RPMI7951 (cell line): ENCODE measurements around the gene TIMM13. TPM values are rescaled to one million over a fixed set of nuclear protein-coding genes. Genes with fewer than 3 reads are reported as not detected.

Source experiments
- DNase-seq: peaks from one replicate; pipeline ENCODE4 v3.0.0-alpha.2; 2012; ENCODE audit warnings: low read depth
- total RNA-seq: library from RNA; depleted of rRNA; stranded (reverse); fragments of >200 nt; shearing (Covaris generic); gene quantifications from 2 replicates; pipeline ENCODE4 v1.2.3, GENCODE V29; 2014

Gene TIMM13
- total RNA-seq, 1 experiment from 2014 or later: 47.9 TPM

DNA sequence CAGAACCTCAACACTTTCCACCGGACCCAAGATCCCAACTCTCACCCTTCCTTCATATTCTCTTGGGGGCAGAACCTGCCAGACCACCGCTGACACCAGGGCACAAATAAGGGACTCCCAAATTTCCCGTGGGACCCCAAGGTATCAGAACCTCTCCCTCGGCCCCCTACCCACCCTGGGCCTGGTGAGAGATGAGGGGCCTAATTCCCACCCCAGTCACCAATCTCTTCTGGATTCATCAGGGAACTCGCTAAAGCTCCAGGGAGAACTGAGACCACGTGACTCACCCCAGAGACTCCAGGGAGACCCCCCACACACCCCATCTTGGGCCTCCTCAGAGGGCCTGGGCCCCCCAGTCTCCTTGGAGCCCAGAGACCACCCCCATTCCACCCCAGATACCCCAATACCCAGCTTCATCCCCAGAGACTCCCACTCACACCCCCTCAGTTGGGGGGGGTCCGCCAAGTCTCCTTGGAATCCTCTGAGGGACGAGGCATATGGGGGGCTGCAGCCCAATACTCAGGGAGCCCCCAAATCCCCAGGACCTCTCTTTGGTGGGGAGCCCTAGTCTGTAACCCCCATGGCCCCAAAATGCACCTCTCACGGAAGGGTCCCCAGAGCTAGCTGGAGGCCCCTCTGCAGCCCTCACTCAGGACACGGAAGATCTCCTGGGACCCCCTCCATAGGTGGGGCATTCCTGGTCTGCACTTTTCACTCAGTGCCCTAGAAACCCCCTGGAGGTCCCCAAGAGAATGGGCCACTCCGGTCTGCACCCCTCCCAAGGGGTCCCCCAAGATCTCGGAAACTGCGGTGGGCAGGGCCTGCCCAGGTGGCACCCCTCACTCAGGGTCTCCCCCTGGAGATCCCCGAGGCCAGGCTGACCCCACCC lies 27.8 kb upstream of the TIMM13 start:
- DNase-seq: no peak

DNA sequence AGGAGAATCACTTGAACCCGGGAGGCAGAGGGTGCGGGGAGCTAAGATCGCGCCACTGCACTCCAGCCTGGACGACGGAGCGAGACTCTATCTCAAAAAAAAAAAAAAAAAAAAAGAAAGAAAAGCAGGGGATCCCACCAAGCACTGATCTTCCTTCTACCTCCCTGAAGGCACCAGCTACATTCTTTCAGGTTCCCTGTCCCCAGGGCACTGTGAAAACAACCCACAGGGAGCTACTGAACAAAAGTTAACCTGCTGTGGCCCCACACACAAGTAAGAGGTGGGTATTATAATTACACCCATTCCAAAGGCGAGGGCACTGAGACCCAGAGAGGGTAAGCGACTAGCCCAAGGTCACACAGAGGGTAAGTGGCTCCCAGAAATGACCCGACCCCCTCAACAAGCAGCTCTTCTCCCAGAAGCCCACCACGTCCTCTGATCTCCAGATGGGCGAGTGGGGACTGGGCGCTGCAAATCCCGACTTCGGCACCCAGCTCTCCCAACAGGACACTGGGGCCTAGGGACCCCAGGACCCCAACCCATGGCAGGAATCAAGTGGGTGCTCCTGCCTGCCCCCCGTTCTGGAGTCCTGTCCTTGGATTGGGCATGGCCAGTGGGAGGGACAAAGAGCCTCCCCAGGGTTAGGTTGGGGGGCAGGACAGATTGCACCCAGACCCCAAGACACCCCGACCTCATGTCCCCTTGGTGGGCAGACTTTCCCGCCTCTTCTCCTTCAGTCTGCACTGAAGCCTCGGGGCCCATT lies 27.0 kb upstream of the TIMM13 start:
- DNase-seq: no peak

DNA sequence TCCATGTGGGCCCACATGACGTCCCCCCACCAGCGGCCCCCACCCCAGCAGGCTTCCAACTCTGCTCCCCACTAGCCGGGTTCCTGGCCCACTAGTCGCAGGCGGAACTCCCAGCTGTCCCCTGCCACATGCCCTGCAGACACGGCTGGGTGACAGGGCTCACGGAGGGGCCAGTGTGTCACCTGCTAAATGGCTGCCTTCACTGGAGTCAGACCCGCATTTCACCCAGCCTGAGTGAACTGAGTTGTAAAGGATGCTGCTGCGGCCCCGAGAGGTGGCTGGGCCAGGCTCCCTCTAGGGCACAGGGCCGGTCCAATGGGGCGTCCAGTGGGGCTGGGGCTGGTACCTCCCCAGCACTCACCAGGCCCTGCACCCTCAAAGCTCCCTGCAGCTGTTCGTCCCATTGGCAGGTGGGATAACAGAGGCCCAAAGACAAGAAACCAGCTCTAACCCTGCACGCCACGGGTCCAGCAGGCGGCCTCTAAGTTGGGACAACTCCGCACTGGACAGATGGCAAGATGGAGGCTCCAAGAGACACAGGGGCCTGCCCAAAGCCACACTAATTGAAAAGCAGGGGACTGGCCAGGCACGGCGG lies 26.1 kb upstream of the TIMM13 start:
- no peak for DNase-seq

DNA sequence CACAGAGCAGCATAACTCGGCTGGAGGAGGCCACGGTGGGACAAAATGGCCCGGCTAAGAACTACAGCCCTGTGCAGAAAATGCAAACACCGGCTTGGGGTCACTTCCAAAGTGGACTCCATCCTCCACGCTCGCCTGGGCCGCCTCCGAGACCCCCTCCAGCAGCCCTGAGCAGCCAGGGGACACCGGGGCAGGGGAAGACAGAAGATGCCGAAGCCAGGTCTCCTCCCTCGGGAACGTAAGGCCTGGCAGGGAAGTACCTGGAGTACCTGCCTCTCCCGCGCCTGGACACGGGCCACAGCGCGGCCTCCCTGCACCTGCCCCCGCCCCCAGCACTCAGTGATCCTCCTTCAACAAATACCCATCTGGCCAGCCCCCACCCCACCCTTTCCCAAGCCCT lies 24.4 kb upstream of the TIMM13 start:
- no peak for DNase-seq

GRCh38 chr19:2451138-2451537 lies 23.8 kb upstream of the TIMM13 start:
- DNase-seq: no peak

DNA sequence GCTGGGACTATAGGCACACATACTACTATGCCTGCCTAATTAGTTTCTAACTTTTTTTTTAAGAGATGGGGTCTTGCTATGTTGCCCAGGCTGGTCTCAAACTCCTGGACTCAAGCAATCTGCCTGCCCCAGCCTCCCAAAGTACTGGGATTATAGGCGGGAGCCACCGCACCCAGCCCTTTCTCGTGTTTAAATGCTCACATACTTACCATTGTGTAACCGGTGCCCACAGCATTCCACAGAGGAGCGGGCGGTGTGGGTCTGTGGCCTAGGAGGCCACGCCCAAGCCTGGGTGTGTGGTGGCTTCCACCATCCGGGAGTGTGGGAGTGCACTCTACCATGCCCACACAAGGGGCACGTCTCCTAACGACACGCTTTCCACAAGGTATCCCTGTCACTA lies 21.6 kb upstream of the TIMM13 start:
- DNase-seq: no peak

GRCh38 chr19:2446381-2446780 lies 19.0 kb upstream of the TIMM13 start:
- DNase-seq: no peak

GRCh38 chr19:2444251-2445002 lies 17.0 kb upstream of the TIMM13 start:
- DNase-seq: no peak

DNA sequence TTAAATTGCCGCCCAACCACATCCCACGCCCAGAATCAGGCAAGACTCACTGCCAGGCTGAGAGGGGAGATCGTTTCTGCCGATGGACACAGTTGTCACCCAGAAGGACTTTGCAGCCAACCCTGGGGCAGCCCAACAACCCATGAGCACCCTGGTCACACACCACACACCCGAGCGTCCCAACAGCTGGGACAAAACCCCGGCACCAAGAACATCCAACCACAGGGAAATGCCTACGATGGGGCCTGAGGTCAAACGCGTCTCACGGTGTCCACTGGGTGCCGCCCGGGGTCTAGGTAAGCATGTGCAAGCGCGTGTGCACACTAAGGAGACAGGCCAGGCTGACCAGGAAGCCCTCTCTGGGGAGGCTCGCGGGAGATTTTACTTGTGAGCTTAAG lies 16.4 kb upstream of the TIMM13 start:
- DNase-seq: no peak

DNA sequence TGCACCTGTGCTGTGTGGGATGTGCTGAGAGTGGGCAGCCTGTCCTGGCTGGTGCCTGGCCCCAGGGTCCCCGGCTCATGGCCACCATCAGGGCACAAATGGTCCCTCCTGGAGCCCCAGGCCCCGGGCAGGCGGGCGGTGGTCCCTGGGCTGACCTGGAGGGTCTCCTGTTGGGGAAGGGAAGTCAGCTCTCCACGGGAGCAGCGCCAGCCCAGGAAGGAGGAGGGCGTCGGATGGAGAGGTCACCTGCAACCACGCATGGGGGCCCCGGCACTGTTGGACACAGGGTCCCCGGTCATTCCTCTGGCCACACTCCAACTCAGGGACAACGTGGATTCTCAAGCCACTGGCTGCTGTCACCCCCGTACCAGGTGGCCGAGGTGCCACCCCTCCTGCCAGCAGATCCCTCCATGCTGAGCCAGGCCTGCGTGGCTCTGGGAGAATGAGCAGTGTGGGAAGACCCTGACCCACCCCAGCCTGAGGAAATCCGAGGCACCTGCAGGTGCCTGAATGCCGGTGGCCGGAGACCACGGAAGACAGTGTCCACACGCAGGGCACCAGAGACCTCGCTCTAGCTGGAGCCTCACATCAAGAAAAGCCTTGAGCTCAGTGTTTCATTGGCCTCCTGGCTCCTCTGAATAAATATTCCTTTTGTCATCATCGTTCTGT lies 15.9 kb upstream of the TIMM13 start:
- DNase-seq: no peak

- no peak for DNase-seq
Measured at GRCh38 chr19:2441096-2441752, 13.8 kb upstream of the TIMM13 start.

DNA sequence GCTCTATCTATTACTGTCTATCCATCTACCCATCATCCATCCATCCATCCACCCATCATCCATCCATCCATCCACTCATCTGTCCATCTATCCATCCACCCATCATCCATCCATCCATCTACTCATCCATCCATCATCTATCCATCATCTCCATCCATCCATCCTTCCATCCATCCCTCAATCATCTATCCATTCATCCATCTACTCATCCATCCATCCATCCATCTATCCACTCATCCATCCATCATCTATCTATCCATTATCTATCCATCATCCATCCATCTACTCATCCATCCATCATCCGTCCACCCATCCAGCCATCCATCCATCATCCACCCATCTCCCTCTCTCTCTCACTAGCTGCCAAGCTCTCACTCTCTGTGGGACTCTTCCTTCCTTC lies 13.1 kb upstream of the TIMM13 start:
- no peak for DNase-seq

GRCh38 chr19:2438178-2438577 lies 10.8 kb upstream of the TIMM13 start:
- DNase-seq: no peak

GRCh38 chr19:2436926-2437325 lies 9.5 kb upstream of the TIMM13 start:
- DNase-seq: no peak

DNA sequence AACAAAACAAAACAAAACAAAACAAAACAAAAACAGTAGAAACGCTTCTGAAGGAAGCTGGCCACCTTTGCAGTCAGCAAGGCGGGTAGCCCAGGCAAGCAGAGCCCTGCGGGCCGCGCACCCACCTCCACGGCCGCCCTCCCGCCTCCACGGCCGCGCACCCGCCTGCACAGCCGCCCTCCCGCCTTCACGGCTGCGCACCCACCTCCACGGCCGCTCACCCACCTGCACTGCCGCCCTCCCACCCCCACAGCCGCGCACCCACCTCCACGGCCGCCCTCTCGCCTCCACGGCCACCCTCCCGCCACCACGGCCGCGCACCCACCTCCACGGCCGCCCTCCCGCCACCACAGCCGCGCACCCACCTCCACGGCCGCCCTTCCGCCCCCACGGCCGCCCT lies 9.0 kb upstream of the TIMM13 start:
- no peak for DNase-seq

DNA sequence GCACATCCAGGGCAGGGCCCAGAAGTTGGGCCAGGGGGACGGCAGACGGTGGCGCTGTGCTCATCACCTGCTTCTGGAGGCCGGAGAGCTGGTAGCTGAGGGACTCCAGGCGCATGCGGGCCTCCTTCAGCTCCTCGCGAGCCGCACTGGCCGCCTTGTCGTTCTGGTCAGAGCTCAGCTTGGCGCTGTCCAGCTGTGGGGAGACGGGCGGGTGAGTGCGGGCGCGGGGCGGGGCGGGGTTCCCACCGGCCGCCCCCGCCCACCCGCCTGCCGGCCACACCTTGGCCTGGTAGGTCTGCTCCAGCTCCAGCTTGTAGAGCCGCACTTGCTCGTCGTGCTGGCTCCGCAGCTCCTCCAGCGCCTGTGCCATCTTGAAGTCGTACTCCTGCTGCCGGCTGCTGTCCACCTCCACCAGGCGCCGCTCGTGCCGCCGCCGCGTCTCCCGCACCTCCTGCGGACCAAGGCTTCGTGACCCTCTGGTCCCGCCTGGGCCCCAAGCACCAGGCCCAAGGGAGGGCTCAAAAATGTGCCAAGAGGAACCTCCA lies 7.4 kb upstream of the TIMM13 start:
- DNase-seq: no peak

DNA sequence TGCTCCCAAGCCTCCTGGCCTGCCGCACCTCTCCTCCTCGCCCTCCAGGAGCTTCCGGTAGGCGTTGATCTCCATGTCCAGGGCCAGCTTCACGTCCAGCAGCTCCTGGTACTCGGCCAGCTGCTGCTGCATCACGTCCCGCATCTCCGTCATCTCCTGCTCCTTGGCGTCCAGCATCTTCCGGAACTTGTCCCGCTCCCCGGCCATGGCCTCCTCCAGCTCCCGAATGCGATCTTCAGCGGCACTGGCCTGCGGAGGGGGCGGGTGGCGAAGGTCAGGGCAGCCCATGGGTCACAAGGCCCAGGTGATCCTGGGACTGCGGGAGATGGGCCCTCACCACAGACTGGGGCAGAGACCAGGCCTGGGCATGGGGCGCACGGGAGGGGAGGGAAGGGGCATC lies 6.9 kb upstream of the TIMM13 start:
- no peak for DNase-seq

DNA sequence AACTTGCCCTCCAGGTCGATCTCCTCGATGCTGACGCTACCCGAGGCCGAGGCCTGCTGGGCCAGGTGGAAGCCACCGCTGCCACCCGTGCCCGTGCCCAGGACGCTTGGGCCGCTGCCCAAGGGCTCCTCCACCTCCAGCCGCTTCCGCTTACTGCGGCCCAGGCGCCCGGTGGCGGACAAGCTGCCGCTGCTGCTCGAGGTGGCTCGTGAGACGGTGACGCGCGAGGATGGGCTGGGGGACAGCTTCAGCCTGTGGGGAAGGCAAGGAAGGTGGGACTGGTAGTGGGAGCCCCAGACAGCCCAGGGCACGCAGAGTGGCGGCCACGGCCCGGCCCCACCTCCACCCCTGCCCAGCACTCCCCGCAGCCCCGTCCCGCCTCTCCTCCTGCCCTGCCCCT lies 6.5 kb upstream of the TIMM13 start:
- no peak for DNase-seq

GRCh38 chr19:2432131-2432848 lies 4.9 kb upstream of the TIMM13 start:
- DNase-seq: no peak
